GM21529 (cell line): ENCODE data around the gene IL36B.

Source experiments
- ATAC-seq: cut with Tn5 transposase; IDR thresholded peaks from one replicate; pipeline ENCODE4 v1.9.1; 2021; ENCODE audit not compliant: unreplicated experiment

IL36B gene

GRCh38 chr2:113012436-113013335 is 40.0 kb downstream of the IL36B start:
- no peak for ATAC-seq

GRCh38 chr2:113011108-113011507 is 41.6 kb downstream of the IL36B start:
- no peak for ATAC-seq

GRCh38 chr2:113010088-113010487 is 42.6 kb downstream of the IL36B start:
- no peak for ATAC-seq

GRCh38 chr2:113009622-113010021 is 43.0 kb downstream of the IL36B start:
- no peak for ATAC-seq

- no peak for ATAC-seq
These were observed 45.4 kb downstream of the IL36B start for GRCh38 chr2:113007250-113007649.

- no peak for ATAC-seq
These were observed 47.6 kb downstream of the IL36B start, which contains the start of gene IL36A for GRCh38 chr2:113005030-113005509. Gene IL36A (plus strand): TSS chr2:113005459. CDS start chr2:113005872, 413 bp downstream.

- no peak for ATAC-seq
These were observed 50.0 kb downstream of the IL36B start for GRCh38 chr2:113002677-113003076.

GRCh38 chr2:113000436-113000835 is 52.2 kb downstream of the IL36B start:
- ATAC-seq = no peak

GRCh38 chr2:112997151-112997550 is 55.5 kb downstream of the IL36B start:
- ATAC-seq = no peak

- ATAC-seq = no peak
These were observed 56.0 kb downstream of the IL36B start for GRCh38 chr2:112996635-112997034.

- ATAC-seq = no peak
These were observed 57.2 kb downstream of the IL36B start for GRCh38 chr2:112995346-112995920.

- no peak for ATAC-seq
These were observed 58.0 kb downstream of the IL36B start for GRCh38 chr2:112994648-112995047.

GRCh38 chr2:112993831-112994230 is 58.8 kb downstream of the IL36B start:
- no peak for ATAC-seq

- ATAC-seq = no peak
These were observed 63.1 kb downstream of the IL36B start for GRCh38 chr2:112989611-112990010.

GRCh38 chr2:112985090-112985489 is 67.6 kb downstream of the IL36B start:
- no peak for ATAC-seq

- ATAC-seq = no peak
These were observed 72.1 kb downstream of the IL36B start for GRCh38 chr2:112980537-112980936.

- ATAC-seq = no peak
These were observed 72.9 kb downstream of the IL36B start for GRCh38 chr2:112979731-112980130.

GRCh38 chr2:112977559-112978056 is 75.1 kb downstream of the IL36B start, which contains the start of gene IL36G:
Gene IL36G (plus strand): TSS chr2:112978006. CDS start chr2:112978639, 633 bp downstream.
- ATAC-seq = no peak
